B cell (primary cell): ENCODE data around the gene SPATA21.

Experiments
- EZH2 ChIP-seq: IDR thresholded peaks from 2 replicates; pipeline ENCODE4 v1.6.1; 2012; ENCODE audit warnings: borderline replicate concordance, low read depth, mild to moderate bottlenecking, moderate library complexity, low read length; ENCODE audit not compliant: insufficient read depth, poor library complexity, severe bottlenecking
- TF ChIP-seq, protein P1 (sequence below): fragments of 200-600 bp; IDR thresholded peaks from one replicate; pipeline ENCODE4 v1.8.0; 2022; ENCODE audit warnings: antibody characterized with exemption, mild to moderate bottlenecking

- TF ChIP-seq, protein P1, sequence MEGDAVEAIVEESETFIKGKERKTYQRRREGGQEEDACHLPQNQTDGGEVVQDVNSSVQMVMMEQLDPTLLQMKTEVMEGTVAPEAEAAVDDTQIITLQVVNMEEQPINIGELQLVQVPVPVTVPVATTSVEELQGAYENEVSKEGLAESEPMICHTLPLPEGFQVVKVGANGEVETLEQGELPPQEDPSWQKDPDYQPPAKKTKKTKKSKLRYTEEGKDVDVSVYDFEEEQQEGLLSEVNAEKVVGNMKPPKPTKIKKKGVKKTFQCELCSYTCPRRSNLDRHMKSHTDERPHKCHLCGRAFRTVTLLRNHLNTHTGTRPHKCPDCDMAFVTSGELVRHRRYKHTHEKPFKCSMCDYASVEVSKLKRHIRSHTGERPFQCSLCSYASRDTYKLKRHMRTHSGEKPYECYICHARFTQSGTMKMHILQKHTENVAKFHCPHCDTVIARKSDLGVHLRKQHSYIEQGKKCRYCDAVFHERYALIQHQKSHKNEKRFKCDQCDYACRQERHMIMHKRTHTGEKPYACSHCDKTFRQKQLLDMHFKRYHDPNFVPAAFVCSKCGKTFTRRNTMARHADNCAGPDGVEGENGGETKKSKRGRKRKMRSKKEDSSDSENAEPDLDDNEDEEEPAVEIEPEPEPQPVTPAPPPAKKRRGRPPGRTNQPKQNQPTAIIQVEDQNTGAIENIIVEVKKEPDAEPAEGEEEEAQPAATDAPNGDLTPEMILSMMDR, result no peak
- TF ChIP-seq EZH2, result no peak
Observed at GRCh38 chr1:16434501-16434900, 2.7 kb downstream of the SPATA21 start.
